ENCODE data around the gene KCNJ5.
A peak's percentile ranks its signal among the peaks of the same experiment; 100 is the strongest.
"Not testable (repeated sequence)": the region's sequence is repeated elsewhere in the genome, so short reads cannot be mapped to it uniquely, and the experiment has no call there.

KCNJ5 gene

GRCh38 chr11:128915149-128915521 lies 24.0 kb downstream of the KCNJ5 start:
- no peak for DNase-seq

GRCh38 chr11:128916037-128916572 lies 24.9 kb downstream of the KCNJ5 start:
- no peak for DNase-seq

GRCh38 chr11:128916681-128917080 lies 25.5 kb downstream of the KCNJ5 start:
- DNase-seq = no peak

DNA sequence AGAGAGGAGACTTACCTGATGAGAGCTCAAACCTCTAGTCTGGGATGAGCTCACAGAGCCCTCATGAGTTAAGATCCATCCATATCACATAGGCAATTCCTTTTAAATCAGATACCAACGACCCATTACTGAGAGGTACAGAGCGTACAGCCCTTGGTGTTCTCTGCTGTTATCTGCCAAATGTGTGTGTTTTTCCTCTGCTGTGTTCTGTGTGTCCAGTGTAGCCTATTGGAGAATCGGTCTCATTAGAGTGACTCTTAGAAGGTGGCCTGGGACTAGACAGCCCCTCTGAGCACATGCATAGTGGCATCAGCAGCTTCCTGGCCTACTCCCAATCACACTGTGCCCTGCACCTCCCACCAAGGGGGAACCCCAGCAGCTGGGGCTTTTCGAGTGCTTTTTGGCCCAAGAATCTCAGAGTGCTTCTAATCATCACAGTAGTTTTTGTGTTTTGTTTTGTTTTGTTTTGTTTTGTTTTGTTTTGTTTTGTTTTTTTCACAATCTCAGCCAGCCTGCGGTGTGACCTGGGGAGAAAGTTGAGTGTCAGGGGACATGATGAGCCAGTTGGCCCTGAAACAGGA lies 26.1 kb downstream of the KCNJ5 start:
- no peak for DNase-seq

DNA sequence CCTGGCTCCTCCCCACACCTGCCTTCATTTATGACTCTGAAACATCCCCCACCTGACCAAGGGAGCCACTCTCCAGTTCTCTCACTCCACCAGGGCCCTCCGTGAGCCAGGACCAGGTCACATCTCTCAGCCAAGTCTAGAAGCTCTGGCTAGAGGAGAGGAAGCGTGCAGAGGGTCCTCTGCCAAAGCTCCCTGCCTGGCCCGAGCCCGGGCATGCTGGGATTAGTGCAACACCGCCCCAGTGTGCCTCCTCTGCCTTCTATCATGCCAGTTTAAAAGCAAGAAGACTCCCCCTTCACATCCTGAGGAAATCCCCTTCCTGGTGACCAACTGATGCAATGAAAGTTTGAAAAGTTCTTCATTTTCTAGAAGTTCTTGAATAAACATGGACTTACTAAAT lies 28.1 kb downstream of the KCNJ5 start:
- no peak for DNase-seq

DNA sequence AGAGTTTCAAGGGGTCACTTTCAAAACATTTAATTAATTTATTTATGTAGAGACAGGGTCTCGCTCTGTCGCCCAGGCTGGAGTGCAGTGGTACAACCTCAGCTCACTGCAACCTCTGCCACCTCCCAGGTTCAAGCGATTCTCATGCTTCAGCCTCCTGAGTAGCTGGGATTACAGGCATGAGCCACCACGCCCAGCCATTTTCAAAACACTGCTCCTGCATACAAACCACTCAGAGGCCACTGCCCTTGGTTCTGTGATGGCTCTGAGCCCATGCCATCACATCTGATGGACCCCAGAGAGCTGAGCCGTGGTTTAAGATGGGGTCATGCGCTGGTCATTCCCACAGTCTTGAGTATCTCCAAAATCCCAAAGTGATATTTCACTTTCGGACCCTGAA lies 28.5 kb downstream of the KCNJ5 start:
- DNase-seq = not testable (repeated sequence)

DNA sequence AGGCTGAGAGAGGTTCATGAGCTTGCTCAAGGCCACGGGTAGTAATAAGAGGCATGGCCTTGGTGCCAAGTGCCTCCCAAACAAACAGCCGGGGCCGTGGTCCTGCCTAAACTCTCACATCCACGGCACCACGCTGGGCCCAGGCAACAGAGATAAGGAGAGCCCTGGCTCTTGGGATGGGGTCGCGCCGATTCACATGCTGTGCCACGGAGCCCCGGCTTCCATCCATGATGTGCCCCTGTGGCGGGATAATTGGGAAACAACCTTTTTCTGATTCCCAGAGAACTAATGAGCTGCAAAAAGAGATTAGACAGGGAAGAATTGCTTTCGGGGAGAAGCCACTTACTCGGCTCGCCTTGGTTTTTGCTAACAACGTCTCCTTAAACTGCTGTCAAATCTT lies 29.5 kb downstream of the KCNJ5 start:
- no peak for DNase-seq

DNA sequence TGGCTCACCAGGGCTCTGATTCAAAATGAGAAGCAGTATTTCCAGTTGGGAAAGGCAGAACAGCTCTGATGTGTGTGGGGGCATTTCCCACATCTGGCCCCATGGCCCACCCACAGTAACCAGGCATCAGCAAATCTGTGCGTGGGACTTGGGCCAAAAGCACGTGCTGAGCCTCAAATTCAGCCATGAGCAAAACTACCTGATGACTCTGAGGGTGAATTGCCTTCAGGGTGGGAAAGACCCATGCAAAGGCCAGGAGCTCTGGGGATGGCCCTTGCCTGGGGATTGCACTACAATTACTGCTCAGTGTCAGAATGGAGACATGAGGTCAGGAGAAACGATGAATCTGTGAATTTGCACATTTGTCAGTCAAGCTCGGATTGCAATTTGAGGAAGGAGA lies 30.6 kb downstream of the KCNJ5 start:
- DNase-seq = no peak

DNA sequence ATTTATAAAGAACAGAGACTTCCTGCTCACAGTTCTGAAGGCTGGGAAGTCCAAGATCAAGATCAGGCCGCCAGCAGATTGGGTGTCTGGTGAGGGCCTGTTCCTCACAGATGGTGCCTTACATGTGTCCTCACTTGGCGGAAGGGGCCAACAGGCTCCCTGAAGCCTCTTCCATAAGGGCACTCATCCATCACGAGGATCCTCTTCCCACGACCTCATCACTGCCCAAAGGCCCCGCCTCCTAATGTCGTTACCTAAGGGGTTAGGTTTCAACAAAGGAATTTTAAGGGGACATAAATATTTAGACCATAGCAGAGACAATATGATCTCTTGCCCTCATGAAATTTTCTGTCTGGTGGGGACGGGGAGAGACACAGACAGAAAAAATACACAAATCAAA lies 32.9 kb downstream of the KCNJ5 start:
- no peak for DNase-seq

GRCh38 chr11:128924510-128925249 lies 33.5 kb downstream of the KCNJ5 start:
- DNase-seq = no peak

DNA sequence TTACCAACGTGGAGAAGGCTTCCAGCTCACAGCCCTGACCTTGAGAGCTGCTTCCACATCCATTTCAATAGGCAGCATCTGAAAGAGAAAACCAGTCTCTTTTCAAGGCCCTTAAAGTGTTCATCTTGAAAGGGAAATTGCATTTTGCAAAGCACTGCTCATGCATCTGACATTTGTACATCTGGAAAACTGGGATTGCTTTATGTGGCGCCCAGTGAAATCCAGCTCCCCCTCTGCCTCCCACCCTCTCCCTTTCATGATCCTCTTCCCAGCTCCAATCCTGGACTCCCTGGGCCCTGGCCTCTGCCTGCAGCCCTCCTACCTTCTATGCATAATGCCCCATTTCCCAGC lies 34.1 kb downstream of the KCNJ5 start:
- DNase-seq = no peak

DNA sequence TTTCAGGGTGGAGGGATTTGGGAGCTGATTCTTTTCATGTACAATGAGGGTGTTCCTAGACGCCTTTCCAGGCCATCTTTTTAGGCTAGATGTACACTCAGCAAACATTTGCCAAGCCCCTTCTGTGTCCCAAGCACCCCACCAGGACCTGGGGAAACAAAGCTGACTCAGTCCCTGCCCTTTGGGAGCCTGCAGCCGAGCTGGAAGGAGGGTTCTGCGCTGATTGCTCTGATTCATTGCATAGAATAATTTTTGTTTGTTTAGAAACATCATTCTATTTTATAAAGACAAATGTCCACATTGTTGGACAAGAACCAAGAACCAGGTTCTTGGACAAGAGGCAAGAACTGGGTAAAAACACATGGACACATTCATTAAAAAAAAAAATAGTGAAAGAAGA lies 34.8 kb downstream of the KCNJ5 start:
- no peak for DNase-seq

DNA sequence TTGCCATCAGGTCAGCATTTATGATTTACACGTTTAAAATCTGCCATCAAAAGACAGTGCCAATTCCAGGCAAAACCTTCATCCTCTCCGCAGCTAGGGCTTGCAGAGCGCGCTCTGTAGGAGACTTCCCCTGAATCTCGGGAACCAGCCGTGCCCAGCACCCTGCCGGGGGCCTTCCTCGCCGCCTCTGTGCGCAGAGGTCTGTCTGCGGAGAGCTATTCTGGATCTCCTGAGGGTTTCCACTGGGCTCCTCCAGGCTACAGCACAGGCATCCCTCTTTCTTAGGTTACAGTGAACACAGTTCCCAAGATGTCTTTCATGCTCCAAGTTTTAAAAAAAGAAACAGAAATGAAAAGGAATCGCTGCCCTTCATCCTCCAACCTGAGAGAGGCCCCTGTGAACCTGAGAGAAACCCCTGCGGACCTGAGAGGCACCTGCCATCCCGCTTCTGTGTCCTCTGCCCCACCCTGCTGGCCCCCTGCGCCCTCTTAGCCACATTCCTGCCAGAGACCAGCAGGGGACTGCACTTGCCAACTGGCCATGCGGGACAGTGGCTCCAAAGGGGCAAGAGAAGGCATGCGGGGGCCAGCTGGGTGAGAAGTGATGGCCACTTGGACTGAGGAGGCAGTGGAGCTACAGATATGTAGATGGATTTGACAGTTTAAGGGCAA lies 35.4 kb downstream of the KCNJ5 start:
- DNase-seq = no peak

DNA sequence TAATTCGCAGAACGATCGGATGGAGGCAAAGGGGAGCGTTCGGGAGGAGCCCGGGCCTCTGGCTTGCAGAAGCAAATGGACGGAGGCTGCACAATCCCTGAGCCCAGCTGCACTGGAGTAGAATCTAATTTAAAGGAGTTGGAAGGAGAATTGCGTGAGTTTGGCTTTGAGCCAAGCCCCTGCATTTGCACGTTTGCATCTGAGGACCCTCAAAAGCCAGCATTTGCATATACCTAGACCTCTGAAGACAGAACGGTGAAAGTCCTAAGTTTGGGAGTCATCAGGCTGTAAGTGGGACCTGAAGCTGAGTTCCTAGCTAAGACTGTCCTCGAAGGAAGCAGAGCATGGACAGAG lies 35.9 kb downstream of the KCNJ5 start:
- no peak for DNase-seq

DNA sequence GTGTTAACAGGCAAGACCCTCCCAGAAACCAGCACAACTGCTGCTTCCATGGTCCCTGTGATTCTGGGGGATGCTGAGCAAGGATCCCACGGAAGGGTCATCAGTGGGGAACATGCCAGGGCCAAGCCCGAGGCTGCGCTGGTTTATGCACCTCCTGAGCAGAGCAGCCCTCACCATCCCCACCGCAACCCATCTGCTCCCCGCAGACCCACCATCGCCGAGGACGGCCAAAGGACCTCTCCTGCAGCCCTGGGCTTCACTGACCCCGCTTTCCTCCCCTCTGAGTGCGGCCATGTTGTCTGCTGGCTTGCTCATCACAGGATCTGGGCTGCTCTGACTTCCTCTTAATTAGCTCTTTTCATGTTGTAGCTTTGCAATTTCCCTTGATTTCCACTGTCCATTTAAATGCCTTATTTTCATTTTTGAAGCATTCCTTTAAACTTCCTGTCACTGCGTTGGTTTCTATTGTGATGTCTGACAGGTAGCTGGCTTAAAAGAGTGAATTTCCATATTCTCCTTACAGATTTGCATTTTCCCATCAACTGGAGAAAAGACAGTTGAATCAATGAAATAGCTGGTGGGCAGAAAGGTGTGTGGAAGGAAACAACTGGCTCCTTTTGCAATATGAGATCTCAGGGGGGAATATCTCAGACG lies 36.7 kb downstream of the KCNJ5 start:
- DNase-seq = no peak

GRCh38 chr11:128928400-128928799 lies 37.2 kb downstream of the KCNJ5 start:
- DNase-seq = no peak

GRCh38 chr11:128929468-128929867 lies 38.3 kb downstream of the KCNJ5 start:
- no peak for DNase-seq

GRCh38 chr11:128929991-128930390 lies 38.8 kb downstream of the KCNJ5 start:
- DNase-seq = no peak

DNA sequence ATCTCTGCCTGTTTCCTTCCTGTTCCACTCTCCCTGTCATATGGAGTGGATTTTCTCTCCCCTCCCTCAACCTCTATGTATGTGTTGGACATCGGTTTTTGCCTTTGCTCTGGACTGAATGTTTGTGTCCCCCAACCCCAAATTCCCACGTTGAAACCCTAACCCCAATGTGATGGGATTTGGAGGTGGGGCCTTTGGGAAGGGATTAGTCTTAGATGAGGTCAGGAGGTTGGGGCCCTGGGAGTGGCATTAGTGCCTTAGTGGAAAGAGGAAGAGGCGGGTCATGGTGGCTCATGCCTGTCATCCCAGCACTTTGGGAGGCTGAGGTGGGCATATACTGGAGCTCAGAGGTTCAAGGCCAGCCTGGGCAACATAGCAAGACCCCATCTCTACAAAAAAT lies 39.9 kb downstream of the KCNJ5 start:
- no peak for DNase-seq

DNA sequence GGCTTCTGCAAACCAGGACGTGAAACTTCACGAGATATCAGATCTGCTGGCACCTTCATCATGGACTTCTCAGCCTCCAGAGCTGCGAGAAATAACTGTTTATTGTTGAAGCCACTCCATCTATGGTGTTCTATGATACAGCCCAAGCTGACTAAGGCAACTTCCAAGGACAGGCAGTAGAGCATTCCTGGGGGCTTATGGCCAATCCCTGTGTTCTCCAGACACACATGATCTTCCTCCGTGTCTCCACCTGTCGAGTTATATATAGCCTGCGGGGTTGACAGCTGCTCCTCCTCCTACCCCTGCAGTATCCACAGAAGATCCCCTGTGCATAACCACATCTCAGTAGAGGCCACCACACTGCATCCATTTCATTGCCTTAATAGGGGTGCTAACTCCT lies 40.5 kb downstream of the KCNJ5 start:
- DNase-seq = peak; percentile 58

GRCh38 chr11:128933481-128934178 lies 42.5 kb downstream of the KCNJ5 start:
- DNase-seq = no peak

GRCh38 chr11:128934351-128934750 lies 43.2 kb downstream of the KCNJ5 start:
- no peak for DNase-seq

DNA sequence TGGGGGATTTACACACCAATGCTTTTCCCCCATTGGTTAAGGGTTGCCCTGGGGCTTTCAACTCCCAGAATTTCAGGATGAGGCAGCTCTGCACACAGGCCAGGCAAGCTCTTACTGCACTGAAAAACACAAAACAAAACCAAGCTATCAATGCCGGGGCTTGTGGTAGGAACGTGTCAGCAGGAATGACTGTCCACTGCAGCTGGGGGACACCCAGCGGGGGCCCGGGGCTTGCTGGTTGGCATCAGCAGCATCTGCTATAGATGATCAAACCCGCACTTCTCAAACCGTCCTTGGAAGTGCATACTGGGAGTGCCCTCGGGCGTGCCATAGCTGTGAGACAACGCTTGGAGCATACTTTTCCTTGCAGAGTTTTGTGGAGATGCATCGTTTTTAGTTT lies 43.8 kb downstream of the KCNJ5 start:
- DNase-seq = no peak

Measured in femur (tissue), 1 donor.